Karpas-422 (cell line): Measurements from ENCODE around the gene UBE2D1. TPM values are rescaled to one million over a fixed set of nuclear protein-coding genes. Genes with fewer than 3 reads are reported as not detected.

Experiments used
- DNase-seq: peaks from one replicate; pipeline ENCODE4 v3.0.0-alpha.2; 2015
- H2AFZ ChIP-seq: fragments of 200-600 bp; sonication (generic); 2 replicates; pipeline ENCODE4 v1.6.1; 2014; ENCODE audit warnings: antibody characterized with exemption, low read length, mixed read lengths
- H3K27ac ChIP-seq: fragments of 200-600 bp; sonication (generic); 2 replicates; pipeline ENCODE4 v1.5.1; 2014; ENCODE audit warnings: mild to moderate bottlenecking, low read length, moderate library complexity
- H3K27me3 ChIP-seq: fragments of 200-600 bp; sonication (generic); 2 replicates; pipeline ENCODE4 v1.6.1; 2014; ENCODE audit warnings: low read length, mixed read lengths
- H3K36me3 ChIP-seq: fragments of 200-600 bp; sonication (generic); 2 replicates; pipeline ENCODE4 v1.6.1; 2014; ENCODE audit warnings: low read length, mixed read lengths; ENCODE audit not compliant: insufficient read depth
- H3K4me1 ChIP-seq: fragments of 200-600 bp; sonication (generic); 2 replicates; pipeline ENCODE4 v1.6.1; 2014; ENCODE audit warnings: mild to moderate bottlenecking, low read length, mixed read lengths
- H3K4me2 ChIP-seq: fragments of 200-600 bp; sonication (generic); 2 replicates; pipeline ENCODE4 v1.6.1; 2014; ENCODE audit warnings: low read length, low read depth, mild to moderate bottlenecking; ENCODE audit not compliant: poor library complexity, severe bottlenecking
- H3K4me3 ChIP-seq: fragments of 200-600 bp; sonication (generic); 2 replicates; pipeline ENCODE4 v1.5.1; 2014; ENCODE audit warnings: mild to moderate bottlenecking, antibody characterized with exemption, low read length, mixed read lengths
- H3K79me2 ChIP-seq: fragments of 200-600 bp; sonication (generic); 2 replicates; pipeline ENCODE4 v1.6.1; 2014; ENCODE audit warnings: mild to moderate bottlenecking, low read length, mixed read lengths
- H3K9ac ChIP-seq: fragments of 200-600 bp; sonication (generic); 2 replicates; pipeline ENCODE4 v1.6.0; 2014; ENCODE audit warnings: low read length
- H3K9me2 ChIP-seq: fragments of 200-600 bp; sonication (generic), shearing (Covaris generic); replicated peaks from 2 replicates; pipeline ENCODE4 v1.6.0; 2014; ENCODE audit warnings: mild to moderate bottlenecking, low read length, moderate library complexity; ENCODE audit not compliant: insufficient read depth
- H3K9me3 ChIP-seq: fragments of 300-700, 200-600 bp; sonication (generic); 2 replicates; pipeline ENCODE4 v1.6.1; 2014; ENCODE audit warnings: low read length, mixed read lengths
- H4K20me1 ChIP-seq: fragments of 200-600 bp; sonication (generic); 2 replicates; pipeline ENCODE4 v1.6.1; 2014; ENCODE audit warnings: mild to moderate bottlenecking, antibody characterized with exemption, low read length, low read depth; ENCODE audit not compliant: insufficient read depth
- total RNA-seq: library from RNA; depleted of rRNA; stranded (reverse); fragments of >200 nt; shearing (Covaris generic); gene quantifications from 2 replicates; pipeline ENCODE4 v1.2.3, GENCODE V29; 2014; ENCODE audit warnings: low replicate concordance

UBE2D1 gene
- total RNA-seq, 1 experiment from 2014 or later, result 12.7 TPM

GRCh38 chr10:58389024-58389423, 54.2 kb downstream of the UBE2D1 start:
- peaks cover 24% of the 10 kb centered on the region; the same call in 1 of the 2 replicates for H4K20me1 ChIP-seq
- no peak overlapping the region for H3K4me3 ChIP-seq
- H3K9me3 ChIP-seq, result no peaks in the 10 kb centered on the region
- peaks cover 79% of the 10 kb centered on the region for H3K79me2 ChIP-seq
- H2AFZ ChIP-seq, result no peak overlapping the region
- DNase-seq, result no peak
- H3K4me1 ChIP-seq, result peaks cover 21% of the 10 kb centered on the region
- H3K9me2 ChIP-seq, result no peaks in the 10 kb centered on the region
- no peak overlapping the region for H3K4me2 ChIP-seq
- H3K27ac ChIP-seq, result no peak overlapping the region
- no peaks in the 10 kb centered on the region for H3K27me3 ChIP-seq
- H3K9ac ChIP-seq, result no peak overlapping the region
- peaks cover 60% of the 10 kb centered on the region for H3K36me3 ChIP-seq

- Histone ChIP-seq H3K79me2 (peaks cover 44% of the 10 kb centered on the region), H3K4me2 (no peak overlapping the region)
These were observed 58.5 kb downstream of the UBE2D1 start for GRCh38 chr10:58393317-58393716.

GRCh38 chr10:58394471-58394870, 59.7 kb downstream of the UBE2D1 start:
- H3K36me3 ChIP-seq, result peaks cover 75% of the 10 kb centered on the region; the same call in 1 of the 2 replicates
- no peak for DNase-seq

More at GRCh38 chr10:58393317-58393716, 58.5 kb downstream of the UBE2D1 start:
- Histone ChIP-seq H2AFZ (no peak overlapping the region), H3K27me3 (no peaks in the 10 kb centered on the region), H3K4me1 (no peaks in the 10 kb centered on the region), H3K4me3 (no peak overlapping the region), H3K9ac (no peak overlapping the region), H3K36me3 (peaks cover 82% of the 10 kb centered on the region; the same call in 1 of the 2 replicates), H3K9me2 (no peaks in the 10 kb centered on the region), H4K20me1 (0 out of 2 replicates have a peak, but pooled peaks cover 14% of the 10 kb centered on the region), H3K27ac (no peak overlapping the region), H3K9me3 (no peaks in the 10 kb centered on the region)
- no peak for DNase-seq

GRCh38 chr10:58396057-58396456, 61.3 kb downstream of the UBE2D1 start:
- peaks cover 16% of the 10 kb centered on the region for H3K79me2 ChIP-seq

More at GRCh38 chr10:58394471-58394870, 59.7 kb downstream of the UBE2D1 start:
- Histone ChIP-seq H3K9me2 (no peaks in the 10 kb centered on the region), H2AFZ (no peak overlapping the region), H3K79me2 (peaks cover 32% of the 10 kb centered on the region), H3K27me3 (no peaks in the 10 kb centered on the region), H4K20me1 (0 out of 2 replicates have a peak, but pooled peaks cover 14% of the 10 kb centered on the region), H3K4me1 (no peaks in the 10 kb centered on the region), H3K27ac (no peak overlapping the region), H3K9me3 (no peaks in the 10 kb centered on the region), H3K4me3 (no peak overlapping the region), H3K4me2 (no peak overlapping the region), H3K9ac (no peak overlapping the region)

GRCh38 chr10:58397830-58398229, 63.0 kb downstream of the UBE2D1 start:
- Histone ChIP-seq H3K4me1 (no peaks in the 10 kb centered on the region), H3K27ac (no peak overlapping the region), H3K9ac (no peak overlapping the region), H4K20me1 (no peaks in the 10 kb centered on the region), H3K4me3 (no peak overlapping the region), H3K4me2 (no peak overlapping the region), H3K9me3 (no peaks in the 10 kb centered on the region), H2AFZ (no peak overlapping the region), H3K79me2 (no peaks in the 10 kb centered on the region), H3K36me3 (peaks cover 43% of the 10 kb centered on the region; the same call in 1 of the 2 replicates), H3K9me2 (no peaks in the 10 kb centered on the region), H3K27me3 (no peaks in the 10 kb centered on the region)
- no peak for DNase-seq

More at GRCh38 chr10:58396057-58396456, 61.3 kb downstream of the UBE2D1 start:
- Histone ChIP-seq H3K9me2 (no peaks in the 10 kb centered on the region), H3K9ac (no peak overlapping the region), H3K27me3 (no peaks in the 10 kb centered on the region), H3K9me3 (no peaks in the 10 kb centered on the region), H3K4me3 (no peak overlapping the region), H3K27ac (no peak overlapping the region), H2AFZ (no peak overlapping the region), H3K4me1 (no peaks in the 10 kb centered on the region), H4K20me1 (0 out of 2 replicates have a peak, but pooled peaks cover 8% of the 10 kb centered on the region), H3K36me3 (peaks cover 59% of the 10 kb centered on the region; the same call in 1 of the 2 replicates), H3K4me2 (no peak overlapping the region)
- no peak for DNase-seq

GRCh38 chr10:58399410-58399809, 64.6 kb downstream of the UBE2D1 start:
- Histone ChIP-seq H4K20me1 (no peaks in the 10 kb centered on the region), H3K27me3 (no peaks in the 10 kb centered on the region), H2AFZ (no peak overlapping the region), H3K79me2 (no peaks in the 10 kb centered on the region), H3K36me3 (peaks cover 36% of the 10 kb centered on the region; the same call in 1 of the 2 replicates), H3K4me1 (no peaks in the 10 kb centered on the region), H3K9ac (no peak overlapping the region), H3K27ac (no peak overlapping the region), H3K9me2 (no peaks in the 10 kb centered on the region), H3K4me3 (no peak overlapping the region), H3K9me3 (no peaks in the 10 kb centered on the region), H3K4me2 (no peak overlapping the region)
- no peak for DNase-seq

GRCh38 chr10:58400609-58401008, 65.8 kb downstream of the UBE2D1 start:
- Histone ChIP-seq H3K27ac (no peak overlapping the region), H3K4me2 (no peak overlapping the region), H3K79me2 (no peaks in the 10 kb centered on the region), H3K9ac (no peak overlapping the region), H3K27me3 (no peaks in the 10 kb centered on the region), H3K9me2 (no peaks in the 10 kb centered on the region), H3K4me1 (no peaks in the 10 kb centered on the region), H4K20me1 (no peaks in the 10 kb centered on the region), H2AFZ (no peak overlapping the region), H3K36me3 (peaks cover 24% of the 10 kb centered on the region; the same call in 1 of the 2 replicates), H3K4me3 (no peak overlapping the region), H3K9me3 (no peaks in the 10 kb centered on the region)
- no peak for DNase-seq

GRCh38 chr10:58404001-58404400, 69.2 kb downstream of the UBE2D1 start:
- no peaks in the 10 kb centered on the region for H3K9me2 ChIP-seq
- no peaks in the 10 kb centered on the region for H3K4me1 ChIP-seq
- no peaks in the 10 kb centered on the region for H3K79me2 ChIP-seq
- no peak overlapping the region for H3K4me3 ChIP-seq
- H4K20me1 ChIP-seq, result no peaks in the 10 kb centered on the region
- DNase-seq, result no peak
- no peaks in the 10 kb centered on the region for H3K9me3 ChIP-seq
- no peak overlapping the region for H2AFZ ChIP-seq
- H3K36me3 ChIP-seq, result no peaks in the 10 kb centered on the region
- H3K4me2 ChIP-seq, result no peak overlapping the region
- no peak overlapping the region for H3K27ac ChIP-seq
- no peaks in the 10 kb centered on the region for H3K27me3 ChIP-seq
- H3K9ac ChIP-seq, result no peak overlapping the region
